PFSK-1 (cell line): ENCODE measurements around the gene GALNT18.

ENCODE experiments used
- FOXP2 ChIP-seq: optimal IDR thresholded peaks from 2 replicates; pipeline ENCODE3; 2011; ENCODE audit warnings: borderline replicate concordance, control low read depth, inconsistent platforms; ENCODE audit not compliant: insufficient read depth; ENCODE audit errors: extremely low read length, extremely low read depth
- POLR2AphosphoS5 ChIP-seq: IDR thresholded peaks from 2 replicates; pipeline ENCODE4 v1.6.1; 2012; ENCODE audit warnings: low read depth, mild to moderate bottlenecking, control low read depth, low read length, moderate library complexity
- SIN3A ChIP-seq: IDR thresholded peaks from 2 replicates; pipeline ENCODE4 v1.6.1; 2012; ENCODE audit warnings: mild to moderate bottlenecking, low read length, moderate library complexity, borderline replicate concordance; ENCODE audit not compliant: insufficient read depth
- TAF1 ChIP-seq: IDR thresholded peaks from 2 replicates; pipeline ENCODE4 v1.6.1; 2012; ENCODE audit warnings: low read length, control low read depth, borderline replicate concordance; ENCODE audit not compliant: insufficient read depth
- TF ChIP-seq, protein P1 (sequence below), 2 experiments: IDR thresholded peaks; 2 replicates each; pipeline versions ENCODE4 v1.6.1 to v1.8.0; 2011 to 2012; ENCODE audit warnings: low read depth in 2 of 2, low read length in 2 of 2, control low read depth in 1 of 2, inconsistent platforms in 1 of 2, mild to moderate bottlenecking in 1 of 2, moderate library complexity in 1 of 2; ENCODE audit not compliant: insufficient read depth in 1 of 2

Gene GALNT18

GRCh38 chr11:11253497-11253896, 368.3 kb downstream of the GALNT18 start:
- TF ChIP-seq, protein P1, sequence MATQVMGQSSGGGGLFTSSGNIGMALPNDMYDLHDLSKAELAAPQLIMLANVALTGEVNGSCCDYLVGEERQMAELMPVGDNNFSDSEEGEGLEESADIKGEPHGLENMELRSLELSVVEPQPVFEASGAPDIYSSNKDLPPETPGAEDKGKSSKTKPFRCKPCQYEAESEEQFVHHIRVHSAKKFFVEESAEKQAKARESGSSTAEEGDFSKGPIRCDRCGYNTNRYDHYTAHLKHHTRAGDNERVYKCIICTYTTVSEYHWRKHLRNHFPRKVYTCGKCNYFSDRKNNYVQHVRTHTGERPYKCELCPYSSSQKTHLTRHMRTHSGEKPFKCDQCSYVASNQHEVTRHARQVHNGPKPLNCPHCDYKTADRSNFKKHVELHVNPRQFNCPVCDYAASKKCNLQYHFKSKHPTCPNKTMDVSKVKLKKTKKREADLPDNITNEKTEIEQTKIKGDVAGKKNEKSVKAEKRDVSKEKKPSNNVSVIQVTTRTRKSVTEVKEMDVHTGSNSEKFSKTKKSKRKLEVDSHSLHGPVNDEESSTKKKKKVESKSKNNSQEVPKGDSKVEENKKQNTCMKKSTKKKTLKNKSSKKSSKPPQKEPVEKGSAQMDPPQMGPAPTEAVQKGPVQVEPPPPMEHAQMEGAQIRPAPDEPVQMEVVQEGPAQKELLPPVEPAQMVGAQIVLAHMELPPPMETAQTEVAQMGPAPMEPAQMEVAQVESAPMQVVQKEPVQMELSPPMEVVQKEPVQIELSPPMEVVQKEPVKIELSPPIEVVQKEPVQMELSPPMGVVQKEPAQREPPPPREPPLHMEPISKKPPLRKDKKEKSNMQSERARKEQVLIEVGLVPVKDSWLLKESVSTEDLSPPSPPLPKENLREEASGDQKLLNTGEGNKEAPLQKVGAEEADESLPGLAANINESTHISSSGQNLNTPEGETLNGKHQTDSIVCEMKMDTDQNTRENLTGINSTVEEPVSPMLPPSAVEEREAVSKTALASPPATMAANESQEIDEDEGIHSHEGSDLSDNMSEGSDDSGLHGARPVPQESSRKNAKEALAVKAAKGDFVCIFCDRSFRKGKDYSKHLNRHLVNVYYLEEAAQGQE (IDR thresholded peaks at IDR 0.05; ENCODE audit: insufficient read depth in 1 of 2, low read depth in 2 of 2, low read length in 2 of 2) = no peak
- TF ChIP-seq TAF1 (no peak), FOXP2 (no peak), POLR2AphosphoS5 (no peak), SIN3A (no peak)

GRCh38 chr11:11252403-11252802, 369.4 kb downstream of the GALNT18 start:
- no peak for TF ChIP-seq POLR2AphosphoS5
- TF ChIP-seq, protein P1 (IDR thresholded peaks at IDR 0.05; ENCODE audit: insufficient read depth in 1 of 2, low read depth in 2 of 2, low read length in 2 of 2) = no peak
- TF ChIP-seq SIN3A = no peak
- TF ChIP-seq FOXP2 = no peak
- no peak for TF ChIP-seq TAF1

GRCh38 chr11:11251394-11251970, 370.3 kb downstream of the GALNT18 start:
- TF ChIP-seq POLR2AphosphoS5 = no peak

- TF ChIP-seq TAF1 (no peak), SIN3A (no peak), FOXP2 (no peak), POLR2AphosphoS5 (no peak)
- TF ChIP-seq, protein P1 (IDR thresholded peaks at IDR 0.05; ENCODE audit: insufficient read depth in 1 of 2, low read depth in 2 of 2, low read length in 2 of 2) = no peak
These were observed 371.3 kb downstream of the GALNT18 start for GRCh38 chr11:11250470-11250869.

- TF ChIP-seq TAF1 (no peak), FOXP2 (no peak), SIN3A (no peak), POLR2AphosphoS5 (no peak)
- TF ChIP-seq, protein P1 (IDR thresholded peaks at IDR 0.05; ENCODE audit: insufficient read depth in 1 of 2, low read depth in 2 of 2, low read length in 2 of 2) = no peak
These were observed 374.2 kb downstream of the GALNT18 start for GRCh38 chr11:11247576-11247975.

- TF ChIP-seq POLR2AphosphoS5 (no peak), FOXP2 (no peak)
These were observed 374.7 kb downstream of the GALNT18 start for GRCh38 chr11:11247086-11247485.
